ENCODE data around the gene RNF34.

DNA sequence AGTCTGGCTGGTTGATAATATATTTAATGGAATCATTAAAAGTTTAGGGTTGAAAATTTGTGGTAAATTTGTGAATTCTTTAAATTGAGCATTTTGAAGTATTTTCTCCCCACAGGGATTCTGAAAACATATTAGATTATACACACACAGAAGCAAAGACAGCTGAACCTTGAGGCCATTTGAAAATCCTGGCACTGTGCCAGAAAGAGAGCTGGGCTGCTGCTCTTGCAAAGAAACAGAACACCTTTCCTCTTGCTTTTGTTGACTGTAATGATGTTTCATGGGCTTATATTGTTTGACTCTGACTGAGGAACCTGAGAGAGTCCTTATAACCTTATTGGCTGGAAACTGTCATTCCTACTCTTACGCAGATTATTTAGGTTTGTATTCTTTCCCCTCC, 4.8 kb downstream of the RNF34 start:
- TF ChIP-seq EP300 (IDR thresholded peaks at IDR 0.05) (no peak), POLR2A (IDR thresholded peaks at IDR 0.05) (no peak)
- TF ChIP-seq, protein P1, sequence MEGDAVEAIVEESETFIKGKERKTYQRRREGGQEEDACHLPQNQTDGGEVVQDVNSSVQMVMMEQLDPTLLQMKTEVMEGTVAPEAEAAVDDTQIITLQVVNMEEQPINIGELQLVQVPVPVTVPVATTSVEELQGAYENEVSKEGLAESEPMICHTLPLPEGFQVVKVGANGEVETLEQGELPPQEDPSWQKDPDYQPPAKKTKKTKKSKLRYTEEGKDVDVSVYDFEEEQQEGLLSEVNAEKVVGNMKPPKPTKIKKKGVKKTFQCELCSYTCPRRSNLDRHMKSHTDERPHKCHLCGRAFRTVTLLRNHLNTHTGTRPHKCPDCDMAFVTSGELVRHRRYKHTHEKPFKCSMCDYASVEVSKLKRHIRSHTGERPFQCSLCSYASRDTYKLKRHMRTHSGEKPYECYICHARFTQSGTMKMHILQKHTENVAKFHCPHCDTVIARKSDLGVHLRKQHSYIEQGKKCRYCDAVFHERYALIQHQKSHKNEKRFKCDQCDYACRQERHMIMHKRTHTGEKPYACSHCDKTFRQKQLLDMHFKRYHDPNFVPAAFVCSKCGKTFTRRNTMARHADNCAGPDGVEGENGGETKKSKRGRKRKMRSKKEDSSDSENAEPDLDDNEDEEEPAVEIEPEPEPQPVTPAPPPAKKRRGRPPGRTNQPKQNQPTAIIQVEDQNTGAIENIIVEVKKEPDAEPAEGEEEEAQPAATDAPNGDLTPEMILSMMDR (IDR thresholded peaks at IDR 0.05), result no peak
